Measurements from ENCODE around the gene TMEM255B.

TMEM255B gene

DNA sequence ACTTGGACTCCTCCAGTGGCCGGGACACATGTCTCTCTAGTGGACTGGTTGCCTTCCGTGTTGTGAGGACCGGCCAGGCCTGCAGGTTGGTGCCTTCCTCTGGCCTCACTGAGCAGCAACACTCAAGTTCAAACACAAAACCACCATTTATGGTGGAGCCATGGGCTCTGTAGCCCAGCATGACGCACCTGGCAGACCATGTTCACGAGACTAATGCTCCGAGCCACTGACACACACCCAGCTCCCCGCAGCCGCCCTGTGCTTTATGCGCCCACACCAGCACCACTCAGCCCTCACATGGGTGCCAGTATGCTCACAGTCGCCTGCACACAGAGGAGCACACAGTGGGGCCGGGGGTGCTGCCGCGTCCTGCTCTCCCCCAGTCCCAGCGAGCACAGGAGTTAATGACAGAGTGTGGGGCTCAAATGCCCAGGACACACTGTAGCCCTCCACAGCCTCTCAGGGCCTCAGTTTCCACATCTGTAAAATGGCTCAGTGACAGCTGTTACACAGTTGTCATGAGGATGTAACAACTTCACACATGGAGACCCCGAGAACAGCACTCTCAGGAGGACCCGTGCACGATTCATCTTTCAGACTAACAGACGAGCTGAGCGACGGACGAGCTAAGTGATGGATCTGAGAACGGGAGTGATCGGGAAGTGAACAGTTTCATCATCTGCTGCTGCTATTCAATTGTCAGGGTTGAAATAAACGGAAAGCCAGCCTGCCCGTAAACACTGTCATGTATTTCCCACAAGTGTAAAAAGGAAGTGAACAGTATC lies 97.1 kb downstream of the TMEM255B start:
- DNase-seq (ENCODE audit: low read depth), result no peak
- TF ChIP-seq, protein P1, sequence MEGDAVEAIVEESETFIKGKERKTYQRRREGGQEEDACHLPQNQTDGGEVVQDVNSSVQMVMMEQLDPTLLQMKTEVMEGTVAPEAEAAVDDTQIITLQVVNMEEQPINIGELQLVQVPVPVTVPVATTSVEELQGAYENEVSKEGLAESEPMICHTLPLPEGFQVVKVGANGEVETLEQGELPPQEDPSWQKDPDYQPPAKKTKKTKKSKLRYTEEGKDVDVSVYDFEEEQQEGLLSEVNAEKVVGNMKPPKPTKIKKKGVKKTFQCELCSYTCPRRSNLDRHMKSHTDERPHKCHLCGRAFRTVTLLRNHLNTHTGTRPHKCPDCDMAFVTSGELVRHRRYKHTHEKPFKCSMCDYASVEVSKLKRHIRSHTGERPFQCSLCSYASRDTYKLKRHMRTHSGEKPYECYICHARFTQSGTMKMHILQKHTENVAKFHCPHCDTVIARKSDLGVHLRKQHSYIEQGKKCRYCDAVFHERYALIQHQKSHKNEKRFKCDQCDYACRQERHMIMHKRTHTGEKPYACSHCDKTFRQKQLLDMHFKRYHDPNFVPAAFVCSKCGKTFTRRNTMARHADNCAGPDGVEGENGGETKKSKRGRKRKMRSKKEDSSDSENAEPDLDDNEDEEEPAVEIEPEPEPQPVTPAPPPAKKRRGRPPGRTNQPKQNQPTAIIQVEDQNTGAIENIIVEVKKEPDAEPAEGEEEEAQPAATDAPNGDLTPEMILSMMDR (conservative IDR thresholded peaks at IDR 0.05; ENCODE audit: low read length), result no peak
- H3K4me3 ChIP-seq (ENCODE audit: low read length), result no peak overlapping the region

DNA sequence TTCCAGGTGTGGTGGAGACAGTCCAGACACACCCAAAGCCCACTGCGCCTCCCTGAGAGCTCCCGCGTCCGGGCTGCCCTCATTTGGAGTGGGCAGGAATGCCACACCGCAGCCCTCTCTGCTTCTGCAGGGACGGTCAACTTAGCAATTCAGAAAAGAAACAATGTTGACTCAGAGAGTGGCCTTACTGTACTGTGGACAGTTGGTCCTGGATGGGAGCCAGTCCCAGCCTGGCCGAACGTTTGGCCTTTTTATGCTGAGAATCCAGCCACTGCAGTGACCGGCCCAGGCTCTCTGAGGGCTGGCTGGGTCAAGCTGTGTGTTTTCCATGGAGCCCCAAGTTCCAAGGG lies 97.7 kb downstream of the TMEM255B start:
- H3K4me3 ChIP-seq (ENCODE audit: low read length), result no peak overlapping the region
- TF ChIP-seq, protein P1 (conservative IDR thresholded peaks at IDR 0.05; ENCODE audit: low read length), result no peak
- DNase-seq (ENCODE audit: low read depth), result no peak

DNA sequence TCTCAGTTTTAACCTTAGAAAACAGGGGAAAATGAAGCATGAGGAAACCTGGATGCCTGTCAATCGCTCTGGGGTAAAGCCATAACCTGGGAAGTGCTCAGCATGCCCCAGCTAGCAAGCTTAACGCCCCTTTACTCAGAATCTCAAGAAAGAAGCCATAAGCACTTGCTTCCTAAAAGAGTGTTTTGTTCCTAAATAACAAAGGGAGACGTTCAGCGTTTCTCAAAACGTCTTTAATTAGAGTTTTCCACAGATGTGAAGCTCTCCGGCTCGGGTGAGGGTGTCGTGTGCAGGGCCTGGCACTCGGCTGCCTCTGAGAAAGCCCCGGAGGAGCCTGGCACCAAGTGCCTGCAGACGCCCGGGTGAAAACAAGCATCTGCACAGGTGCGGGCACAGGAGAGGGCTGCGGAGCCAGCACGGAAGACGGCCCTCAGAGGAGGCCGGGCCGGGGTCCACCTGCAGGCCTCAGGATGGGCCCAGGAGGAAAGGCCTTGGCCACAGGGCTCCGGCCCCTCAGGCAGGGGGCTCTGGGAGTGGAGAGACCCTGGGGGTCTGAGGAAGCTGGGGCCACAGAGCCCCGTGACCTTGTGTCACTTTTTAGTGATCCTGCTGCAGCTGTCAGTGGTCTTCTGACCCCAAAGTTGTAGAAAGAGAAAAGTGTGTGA lies 98.6 kb downstream of the TMEM255B start:
- TF ChIP-seq, protein P1 (conservative IDR thresholded peaks at IDR 0.05; ENCODE audit: low read length), result no peak
- H3K4me3 ChIP-seq (ENCODE audit: low read length), result no peak overlapping the region
- DNase-seq (ENCODE audit: low read depth), result no peak

DNA sequence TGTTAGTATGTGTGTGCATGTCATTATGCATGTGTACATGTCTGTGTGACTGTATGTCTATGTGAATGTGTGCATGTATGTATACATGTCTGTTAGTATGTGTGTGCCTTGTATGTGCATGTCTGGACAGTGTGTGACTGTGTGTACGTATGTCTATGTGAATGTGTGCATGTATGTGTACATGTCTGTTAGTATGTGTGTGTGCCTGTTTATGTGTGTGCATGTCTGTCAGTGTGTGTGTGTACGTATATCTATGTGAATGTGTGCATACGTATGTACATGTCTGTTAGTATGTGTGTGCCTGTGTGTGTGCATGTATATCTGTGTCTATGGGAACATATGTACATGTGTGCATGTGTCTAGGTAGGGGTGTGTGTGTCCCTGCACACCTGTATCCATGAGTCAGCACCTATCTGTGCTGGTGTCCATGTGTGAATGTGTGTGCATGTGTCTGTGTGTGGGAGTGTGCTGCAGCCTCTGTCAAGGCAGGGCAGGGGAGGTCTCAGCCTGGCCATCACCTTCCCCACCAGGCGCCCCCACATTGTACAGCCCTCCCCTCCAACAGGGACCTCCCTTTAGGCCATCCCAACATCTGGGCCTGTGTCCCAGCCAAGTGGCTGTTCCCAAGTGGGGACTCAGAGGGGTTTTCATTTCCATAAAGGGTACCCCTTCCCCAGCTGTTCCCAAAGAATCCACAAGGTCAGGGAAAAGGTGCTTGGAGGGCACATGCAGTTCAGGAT lies 100.5 kb downstream of the TMEM255B start:
- TF ChIP-seq, protein P1 (conservative IDR thresholded peaks at IDR 0.05; ENCODE audit: low read length), result no peak
- no peak for DNase-seq (ENCODE audit: low read depth)
- H3K4me3 ChIP-seq (ENCODE audit: low read length), result no peak overlapping the region; the same call in 1 of the 2 replicates

DNA sequence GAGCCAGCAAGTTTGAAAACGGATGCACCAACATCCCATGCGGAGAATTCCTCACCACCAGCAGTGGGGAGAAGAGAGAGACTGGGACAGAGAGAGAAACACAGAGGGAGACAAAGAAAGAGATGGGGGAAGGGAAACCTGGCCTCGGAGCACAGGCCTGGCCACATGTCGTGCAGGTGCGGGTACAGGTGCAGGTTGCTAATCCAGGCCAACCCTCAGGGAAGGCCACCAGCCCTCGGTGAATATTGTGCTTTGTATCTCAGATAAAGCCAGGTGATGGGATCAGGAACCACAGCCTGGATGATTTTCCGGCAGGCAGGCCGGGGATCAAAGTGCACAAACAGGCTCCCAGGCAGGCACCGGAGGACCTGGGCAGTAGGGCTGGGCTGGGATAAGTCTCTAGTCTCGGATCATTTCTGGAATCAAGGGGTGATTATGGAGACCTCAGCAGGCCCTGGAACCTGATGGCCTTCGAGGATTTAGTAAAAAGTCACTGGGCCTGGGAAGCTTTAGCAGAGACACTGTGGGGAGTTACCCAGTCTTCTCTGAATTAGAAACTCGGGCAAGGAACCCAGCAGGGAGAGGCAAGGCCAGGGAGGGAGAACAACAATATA lies 101.1 kb downstream of the TMEM255B start:
- TF ChIP-seq, protein P1 (conservative IDR thresholded peaks at IDR 0.05; ENCODE audit: low read length), result no peak
- DNase-seq (ENCODE audit: low read depth), result no peak
- peak overlapping the region; percentile 90 for H3K4me3 ChIP-seq (ENCODE audit: low read length)

DNA sequence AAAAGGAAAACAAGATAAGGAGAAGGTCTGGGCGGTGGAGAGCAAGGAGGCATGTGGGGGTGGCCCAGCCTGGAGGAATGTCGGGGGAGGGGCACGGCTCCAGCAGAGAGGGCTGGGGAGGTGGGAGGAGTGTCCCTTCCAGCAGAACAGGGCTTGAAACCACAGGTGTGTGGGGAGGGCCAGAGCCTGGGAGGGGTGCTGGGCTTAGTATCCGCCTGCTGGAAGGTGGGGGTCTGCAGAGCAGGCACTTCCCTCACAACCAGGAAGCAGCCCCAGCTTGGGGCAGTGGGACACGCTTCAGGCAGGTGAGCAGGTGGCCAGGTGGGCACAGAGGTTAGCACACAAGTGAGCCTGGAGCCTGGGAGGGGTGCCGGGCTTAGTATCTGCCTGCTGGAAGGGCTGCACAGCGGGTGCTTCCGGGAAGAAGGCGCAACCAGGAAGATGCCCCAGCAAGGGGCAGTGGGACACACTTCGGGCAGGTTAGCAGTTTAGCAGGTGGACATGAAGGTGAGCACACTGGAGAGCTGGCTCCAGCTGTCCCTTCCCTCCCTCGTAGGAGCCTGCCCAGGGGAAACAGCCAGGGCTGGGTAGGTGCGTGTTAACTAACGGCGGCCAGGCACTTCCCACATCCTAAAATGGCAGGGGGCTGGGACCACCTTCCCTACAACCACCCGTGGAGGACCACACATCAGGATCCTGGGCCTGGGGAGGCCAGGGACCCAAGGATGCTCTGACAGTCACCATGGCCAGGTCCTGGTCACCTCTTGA lies 101.8 kb downstream of the TMEM255B start:
- peak overlapping the region; percentile 90 for H3K4me3 ChIP-seq (ENCODE audit: low read length)
- no peak for DNase-seq (ENCODE audit: low read depth)
- TF ChIP-seq, protein P1 (conservative IDR thresholded peaks at IDR 0.05; ENCODE audit: low read length), result no peak
